HG02943 (cell line): ENCODE data around the gene NPC1L1.

Experiments
- ATAC-seq: cut with Tn5 transposase; IDR thresholded peaks from one replicate; pipeline ENCODE4 v1.9.1; 2021; ENCODE audit warnings: mild to moderate bottlenecking, low read depth, moderate library complexity; ENCODE audit not compliant: unreplicated experiment

NPC1L1 gene

DNA sequence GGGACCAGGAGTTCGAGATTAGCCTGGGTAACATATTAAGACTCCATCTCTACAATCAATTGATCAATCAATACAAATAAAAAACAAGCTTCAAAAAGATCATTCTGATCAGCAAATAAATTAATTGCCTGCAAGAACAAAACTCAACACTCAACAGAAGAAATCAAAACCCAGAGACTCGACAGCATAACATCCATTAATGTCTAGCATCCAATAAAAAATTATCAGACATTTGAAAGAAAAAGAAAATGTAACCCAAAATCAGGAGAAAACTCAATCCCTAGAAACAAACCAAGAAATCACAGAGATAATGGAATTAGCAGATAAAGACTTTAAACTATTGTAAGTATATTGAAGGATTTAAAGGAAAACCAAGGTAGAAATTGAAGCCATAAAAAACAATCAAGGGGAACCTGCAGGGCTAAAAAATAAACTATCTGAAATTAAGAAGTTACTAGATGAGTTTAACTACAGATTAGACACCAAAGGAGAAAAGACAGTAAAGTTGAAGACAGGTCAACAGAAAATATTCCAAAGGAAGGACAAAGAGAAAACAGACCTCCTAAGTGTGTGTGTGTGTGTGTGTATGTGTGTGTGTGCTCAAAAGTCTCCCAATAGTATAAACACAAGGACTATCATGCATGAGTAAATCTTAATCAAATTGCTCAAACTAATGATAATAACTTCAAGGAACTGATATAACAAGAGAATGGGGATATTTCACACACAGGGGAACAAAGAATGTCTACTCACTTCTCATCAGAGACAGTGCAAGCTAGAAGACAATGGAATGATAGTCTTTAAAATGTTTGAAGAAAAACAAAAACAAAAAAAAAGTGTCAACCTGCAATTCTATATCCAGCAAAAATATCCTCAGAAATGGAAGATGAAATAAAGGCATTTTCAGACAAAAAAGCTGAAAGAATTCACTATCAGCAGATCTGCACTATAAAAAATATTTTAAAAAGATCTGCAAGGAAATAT lies 58.3 kb downstream of the NPC1L1 start:
- ATAC-seq, result no peak

DNA sequence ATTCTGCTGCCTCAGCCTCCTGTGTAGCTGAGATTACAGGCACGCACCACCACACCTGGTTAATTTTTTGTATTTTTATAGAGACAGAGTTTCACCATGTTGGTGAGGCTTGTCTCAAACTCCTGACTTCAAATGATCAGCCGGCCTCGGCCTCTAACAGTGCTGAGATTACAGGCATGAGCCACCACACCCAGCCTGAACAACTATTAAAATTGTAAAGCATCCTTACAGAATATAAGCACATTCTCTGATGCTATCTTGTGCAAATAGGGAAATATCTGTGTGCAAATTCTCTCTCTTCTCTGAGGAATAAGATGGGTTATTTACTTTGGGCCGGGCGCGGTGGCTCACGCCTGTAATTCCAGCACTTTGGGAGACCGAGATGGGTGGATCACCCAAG lies 63.2 kb downstream of the NPC1L1 start:
- ATAC-seq, result no peak

DNA sequence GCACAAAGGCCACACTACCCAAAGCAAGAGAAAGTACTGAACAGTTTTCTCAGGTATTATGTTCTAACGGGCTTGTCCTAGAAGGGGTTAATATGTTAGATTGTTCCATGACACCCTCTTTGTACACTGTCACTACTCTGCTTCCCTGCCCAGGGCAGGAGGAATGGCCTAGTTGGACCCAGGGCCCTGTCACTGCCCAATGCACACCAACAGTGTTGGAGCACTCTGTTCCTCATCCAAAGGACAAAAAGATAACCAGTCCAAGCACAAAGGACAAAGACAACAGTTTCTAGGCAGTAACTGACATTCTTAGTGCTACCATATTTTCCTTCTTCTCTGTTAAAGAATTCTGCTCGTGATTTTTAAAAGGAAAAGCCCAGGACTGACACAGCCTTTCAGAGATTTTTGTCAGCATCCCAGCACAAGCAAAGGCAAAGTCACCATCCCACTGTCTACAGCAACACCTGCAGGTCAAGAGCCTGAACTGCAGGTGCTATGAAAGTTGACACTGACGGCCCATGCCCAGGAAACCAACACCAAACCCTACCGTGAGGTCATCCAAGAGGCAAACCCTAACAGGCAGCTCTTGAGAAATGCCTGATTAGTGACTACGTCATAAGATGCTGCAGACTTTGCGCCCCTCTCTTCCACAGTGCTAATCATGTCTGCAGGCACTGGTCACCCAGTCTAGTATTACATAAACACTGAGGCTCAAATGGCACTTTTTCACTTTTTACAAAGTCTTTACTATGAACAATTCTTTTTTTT lies 63.9 kb downstream of the NPC1L1 start:
- ATAC-seq, result no peak

DNA sequence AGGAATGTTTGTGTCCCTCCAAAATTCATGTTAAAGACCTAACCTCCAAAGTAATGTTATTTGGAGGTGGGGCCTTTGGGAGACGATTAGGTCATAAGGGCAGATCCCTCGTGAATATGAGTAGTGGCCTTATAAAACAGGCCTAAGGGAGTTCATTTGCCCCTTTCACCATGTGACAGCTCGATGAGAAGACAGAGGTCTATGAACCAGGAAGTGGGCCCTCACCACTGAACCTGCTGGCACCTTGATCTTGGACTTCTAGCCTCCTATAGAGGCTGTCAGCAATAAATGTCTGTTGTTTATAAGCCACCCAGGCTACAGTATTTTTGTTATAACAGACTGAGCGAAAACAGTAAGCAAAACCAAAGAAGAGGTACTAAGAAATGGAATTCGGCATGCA lies 64.8 kb downstream of the NPC1L1 start:
- no peak for ATAC-seq

DNA sequence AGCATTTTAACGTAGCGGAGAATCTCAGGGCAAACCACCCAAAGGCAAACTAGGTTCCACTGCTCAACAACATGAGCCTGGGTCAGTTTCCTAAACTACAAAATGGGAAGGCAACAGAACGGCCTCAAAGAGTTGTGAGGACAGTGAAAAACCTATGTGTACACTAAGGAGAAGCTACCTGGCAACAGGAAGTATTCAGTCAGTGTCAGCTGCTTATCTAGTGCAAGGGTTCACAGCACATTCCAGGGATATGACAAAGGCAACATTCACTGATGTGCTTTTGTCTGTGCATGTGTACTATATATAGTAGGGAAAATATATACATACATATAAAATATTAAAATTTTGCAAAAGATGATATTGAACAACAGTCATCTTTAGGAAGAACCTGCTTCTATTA lies 67.8 kb downstream of the NPC1L1 start:
- ATAC-seq, result no peak

DNA sequence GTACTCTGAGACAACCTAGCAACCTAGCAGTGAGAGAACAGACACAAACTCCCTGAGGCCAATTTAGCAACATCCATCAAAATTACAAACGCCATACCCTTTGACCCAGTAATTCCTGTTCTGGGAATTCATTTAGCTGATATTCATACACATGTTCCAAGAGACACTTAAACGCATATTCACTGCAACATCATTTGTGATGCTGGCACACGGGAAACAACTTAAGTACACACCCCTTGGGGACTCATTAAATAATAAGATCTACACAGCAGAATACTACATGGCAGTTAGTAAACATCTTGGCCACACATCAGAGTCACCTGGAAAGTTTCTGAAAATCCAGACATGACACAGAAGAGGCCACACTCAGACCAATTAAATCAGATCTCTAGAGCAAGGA lies 68.3 kb downstream of the NPC1L1 start:
- ATAC-seq, result no peak

DNA sequence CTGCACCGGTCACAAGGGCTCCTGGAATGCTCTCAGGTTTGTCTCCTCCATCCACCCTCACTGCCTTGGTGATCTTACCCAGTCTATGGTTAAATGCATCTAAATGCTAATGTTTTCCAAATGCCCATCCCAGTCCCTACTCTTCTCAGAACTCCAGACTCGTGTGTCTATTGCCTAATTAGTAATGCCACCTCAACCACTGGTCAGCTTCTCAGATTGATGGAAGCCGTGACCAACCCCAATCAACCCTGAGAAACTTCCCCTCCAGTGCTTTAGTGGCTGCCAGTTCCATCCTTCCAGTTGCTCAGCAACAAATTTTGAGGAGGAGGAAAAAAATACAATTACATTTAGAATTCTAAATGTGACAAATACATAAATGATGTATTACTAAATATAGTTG lies 69.3 kb downstream of the NPC1L1 start:
- ATAC-seq, result no peak

DNA sequence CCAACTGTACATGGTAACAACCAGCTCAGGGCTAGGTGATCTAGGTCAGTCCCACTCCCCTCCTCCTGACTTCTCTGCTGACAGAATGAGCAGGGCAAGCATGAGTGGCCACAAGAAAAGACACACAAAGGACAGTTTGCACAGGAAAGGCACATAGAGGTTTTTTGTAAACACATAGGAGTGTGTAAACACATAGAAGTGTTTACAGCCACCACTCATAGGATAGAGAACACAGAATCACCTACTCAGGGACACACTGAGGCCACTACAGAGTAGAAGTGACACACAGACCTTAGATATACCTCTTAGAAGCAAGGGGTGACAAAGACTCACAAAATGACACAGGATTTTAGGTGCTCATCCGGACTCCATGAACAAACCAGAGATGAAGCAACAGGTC lies 69.7 kb downstream of the NPC1L1 start:
- ATAC-seq, result no peak

DNA sequence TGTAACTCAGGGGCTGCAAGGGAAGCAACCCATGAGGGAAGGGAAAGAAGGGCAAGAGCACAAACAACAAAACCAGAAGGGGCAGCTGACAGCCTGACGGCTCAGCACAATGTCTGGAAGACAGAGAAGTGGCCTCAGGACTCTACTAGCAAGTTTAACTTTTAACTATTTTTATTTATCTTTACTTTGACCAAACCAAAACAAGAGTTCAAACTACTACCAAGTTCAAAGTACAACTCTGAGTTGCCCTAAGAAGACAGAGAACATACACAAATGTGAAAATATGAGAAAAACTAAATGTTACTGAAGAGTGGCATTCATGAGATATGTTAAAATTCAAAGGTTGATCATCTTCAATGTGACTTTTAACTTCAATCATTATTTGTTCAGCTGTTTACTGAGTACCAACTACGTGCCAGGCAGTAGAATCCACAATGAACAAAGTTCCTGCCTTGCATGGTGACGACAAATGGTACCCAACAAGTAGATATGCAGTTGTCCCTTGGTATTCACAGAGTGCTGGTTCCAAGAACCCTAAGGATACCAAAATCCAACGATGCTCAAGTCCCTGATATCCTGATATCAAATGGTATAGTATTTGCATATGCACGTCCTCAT lies 70.4 kb downstream of the NPC1L1 start:
- no peak for ATAC-seq

DNA sequence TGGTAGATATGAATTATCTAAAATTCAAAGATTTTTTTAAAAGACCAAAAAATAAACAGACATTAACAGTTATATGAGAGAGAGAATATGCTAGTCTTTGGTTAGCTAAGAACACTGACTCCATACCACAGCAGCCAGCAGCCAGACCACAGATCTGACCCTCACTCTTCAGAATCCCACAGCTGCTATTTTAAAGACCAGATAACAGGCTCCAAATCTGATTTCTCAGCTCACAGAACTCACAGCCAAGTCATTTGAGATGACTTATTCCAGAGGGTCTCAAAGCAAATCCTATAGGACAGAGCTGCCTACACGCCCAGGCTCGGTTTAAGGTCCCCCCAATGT lies 71.0 kb downstream of the NPC1L1 start:
- ATAC-seq, result no peak

DNA sequence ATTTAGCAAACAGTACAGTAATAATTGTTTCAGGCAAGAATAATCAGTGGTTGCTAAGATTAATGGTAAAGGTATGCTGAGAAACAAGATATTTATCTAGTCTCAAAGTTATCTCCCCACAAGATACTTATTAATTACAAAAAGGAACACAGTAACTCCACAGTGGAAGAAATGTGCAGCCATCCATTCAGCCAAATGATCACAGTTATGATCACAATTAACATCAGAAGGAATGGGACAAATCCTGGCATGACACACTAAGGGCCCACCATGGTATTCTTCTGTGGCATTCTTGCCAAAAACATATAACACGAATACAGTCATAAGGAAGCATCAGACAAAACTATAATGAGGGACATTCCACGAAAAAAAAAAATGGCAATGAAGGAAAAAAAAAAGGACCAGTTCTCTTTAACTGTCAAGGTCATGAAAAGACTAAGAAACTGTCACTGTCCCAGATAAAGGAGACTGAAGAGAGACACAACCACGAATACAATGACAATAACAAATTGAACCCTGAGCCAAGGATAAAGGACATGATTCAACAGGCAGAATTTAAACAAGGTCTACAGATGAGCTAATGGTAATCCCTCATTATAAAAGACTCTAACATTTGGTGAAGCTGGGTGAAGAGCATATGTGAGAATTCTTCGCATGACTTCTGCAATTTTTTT lies 71.5 kb downstream of the NPC1L1 start:
- ATAC-seq, result no peak

DNA sequence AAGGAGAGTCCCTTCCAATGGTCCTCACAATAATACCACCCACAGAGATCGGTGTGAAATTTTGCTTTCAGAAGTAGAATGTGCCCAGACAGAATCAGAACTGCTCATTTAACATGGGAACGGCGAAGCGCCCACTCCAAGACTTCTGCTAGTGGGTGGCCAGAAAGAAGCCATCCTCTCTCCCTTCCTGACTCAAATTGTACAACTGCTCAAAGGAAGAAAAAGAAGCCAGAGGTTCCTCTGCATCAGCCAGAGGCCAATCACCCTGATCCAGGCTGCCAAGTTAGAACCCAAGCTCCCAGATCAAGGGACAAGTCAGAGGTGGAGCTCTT lies 73.9 kb downstream of the NPC1L1 start:
- no peak for ATAC-seq

DNA sequence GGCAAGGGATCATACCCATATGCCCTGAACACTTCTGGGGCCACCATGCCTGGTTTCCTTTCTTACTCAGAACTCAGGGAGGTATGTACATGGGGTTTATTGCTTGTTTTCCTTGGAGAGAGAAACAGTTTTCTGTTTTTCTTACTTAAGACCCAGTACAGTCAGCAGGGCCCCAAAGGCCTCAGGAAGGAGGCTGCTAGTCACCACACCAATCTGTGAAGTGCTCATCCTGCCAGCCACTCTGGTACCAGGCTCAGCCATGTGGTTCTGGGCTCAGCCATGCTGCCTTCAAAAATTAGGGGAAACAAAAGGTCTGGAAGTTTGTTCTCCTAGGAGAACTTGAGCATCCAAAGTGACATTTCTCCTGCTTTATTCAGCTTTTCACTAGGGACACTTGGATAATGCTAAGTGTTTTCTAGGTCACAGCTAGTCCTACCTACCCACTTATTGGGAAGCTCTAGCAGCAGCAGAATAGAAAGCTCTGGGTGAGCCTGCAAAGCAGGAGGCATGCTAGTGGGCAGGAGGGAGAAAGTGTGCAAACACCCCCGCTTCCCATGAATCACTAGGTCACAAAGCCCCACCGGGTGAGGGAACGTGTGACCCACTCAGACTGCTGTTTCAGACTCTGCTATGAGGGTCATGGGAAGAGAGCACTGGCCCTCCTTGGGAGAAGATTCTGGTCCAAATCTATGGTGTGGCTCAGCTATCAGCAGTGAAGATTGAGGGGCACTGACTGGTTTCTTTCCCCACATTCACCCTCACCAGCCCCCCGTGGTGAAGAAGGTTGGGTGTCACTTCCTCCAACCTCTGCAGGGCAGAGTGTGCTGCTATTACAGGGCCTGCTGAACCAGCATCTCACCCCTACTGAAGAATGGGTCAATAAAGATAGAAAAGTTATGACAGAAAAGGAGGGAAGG lies 74.6 kb downstream of the NPC1L1 start:
- no peak for ATAC-seq

DNA sequence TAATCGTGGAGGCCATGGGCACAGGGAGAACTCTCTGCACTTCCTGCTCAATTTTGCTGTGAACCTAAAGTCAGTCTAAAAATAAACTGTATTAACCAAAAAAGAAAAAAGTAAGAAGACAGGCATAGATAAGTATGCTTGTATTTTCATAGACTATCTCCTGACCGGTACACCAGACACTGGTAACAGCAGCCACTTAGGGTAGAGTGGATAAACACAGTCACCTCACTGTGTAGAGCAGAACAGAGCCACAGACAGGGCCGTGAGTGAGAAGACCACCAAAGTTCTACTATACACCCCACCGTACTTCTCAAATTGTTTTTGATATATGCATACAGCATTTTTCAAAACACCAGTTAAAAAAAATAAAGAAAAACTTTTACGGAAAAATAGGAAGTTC lies 75.6 kb downstream of the NPC1L1 start:
- no peak for ATAC-seq

DNA sequence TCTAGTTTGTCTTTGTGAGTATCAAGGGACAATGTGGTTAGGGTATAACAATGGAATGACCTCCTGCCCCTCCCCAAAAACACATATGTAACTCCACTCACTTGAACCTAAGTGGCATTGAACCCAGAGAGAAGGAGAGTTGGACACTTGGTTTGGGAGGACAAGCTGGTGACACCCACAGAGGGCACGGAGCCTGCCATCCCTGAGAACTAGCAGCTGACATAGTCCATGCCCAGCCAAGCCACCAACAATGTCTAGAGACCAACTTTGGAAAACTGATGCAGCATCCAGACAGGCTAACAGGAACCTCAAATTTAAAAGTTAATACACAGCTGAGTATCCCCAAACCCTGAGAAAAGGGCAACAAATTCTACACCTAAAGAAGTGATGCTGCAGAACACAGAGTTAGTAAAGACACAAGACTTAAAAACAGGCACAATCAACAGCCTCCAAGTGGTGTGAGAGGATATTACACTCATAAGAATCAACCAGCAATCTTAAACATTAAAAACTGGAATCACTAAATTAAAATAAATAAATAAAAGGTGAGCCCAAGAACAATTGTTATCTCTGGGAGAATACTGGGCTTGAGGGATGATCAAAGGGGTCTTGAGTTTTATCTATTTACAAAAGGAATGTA lies 77.8 kb downstream of the NPC1L1 start:
- ATAC-seq, result no peak
